ENCODE results near the gene DISC1. TPM values are rescaled to one million over a fixed set of nuclear protein-coding genes. Genes with fewer than 3 reads are reported as not detected.
"Not testable (repeated sequence)": the region's sequence is repeated elsewhere in the genome, so short reads cannot be mapped to it uniquely, and the experiment has no call there.

DISC1 gene
- total RNA-seq, 1 donor from 2014 or later = 5.5 TPM

DNA sequence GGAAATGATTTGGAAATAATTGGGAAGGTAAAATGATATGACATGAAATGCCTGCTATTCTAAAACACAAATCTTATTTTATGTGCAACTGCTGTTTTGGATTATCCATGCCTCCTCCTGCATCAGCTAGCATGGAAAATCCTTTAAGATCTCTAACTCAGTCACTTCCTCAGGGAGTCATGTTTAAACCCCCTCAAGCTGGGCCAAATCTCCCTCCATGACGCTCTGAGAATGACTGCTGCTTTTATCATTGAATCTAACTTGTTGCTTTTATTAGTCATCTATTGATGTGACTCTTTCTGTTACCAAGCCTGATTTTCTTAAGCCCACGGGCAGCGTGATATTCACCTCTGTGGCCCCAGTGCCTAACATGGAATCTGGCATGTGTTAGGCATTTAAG lies 324.8 kb downstream of the DISC1 start:
- no peak for DNase-seq (ENCODE audit: low spot score)
- intact Hi-C loops (cut with DNase I) = no loop called here

DNA sequence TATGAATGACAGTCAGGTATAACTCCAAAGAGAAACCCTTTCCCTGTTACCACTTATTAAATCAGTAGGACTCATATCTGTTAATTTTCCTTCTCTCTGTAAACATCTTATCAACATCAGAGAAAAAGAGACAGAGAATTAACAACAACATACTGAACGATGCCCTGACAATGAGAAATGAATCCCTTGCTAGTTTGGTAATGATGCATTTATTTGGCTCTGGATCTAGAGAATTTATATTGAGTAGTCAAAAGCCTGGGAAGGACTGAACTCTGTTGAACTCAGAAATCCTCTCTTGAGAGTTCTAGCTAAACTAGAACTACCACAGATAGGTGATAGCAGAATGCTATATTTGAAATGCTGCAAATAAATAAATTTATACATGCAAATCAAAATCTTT lies 325.6 kb downstream of the DISC1 start:
- no peak for DNase-seq (ENCODE audit: low spot score)
- intact Hi-C loops (cut with DNase I) = no loop called here

DNA sequence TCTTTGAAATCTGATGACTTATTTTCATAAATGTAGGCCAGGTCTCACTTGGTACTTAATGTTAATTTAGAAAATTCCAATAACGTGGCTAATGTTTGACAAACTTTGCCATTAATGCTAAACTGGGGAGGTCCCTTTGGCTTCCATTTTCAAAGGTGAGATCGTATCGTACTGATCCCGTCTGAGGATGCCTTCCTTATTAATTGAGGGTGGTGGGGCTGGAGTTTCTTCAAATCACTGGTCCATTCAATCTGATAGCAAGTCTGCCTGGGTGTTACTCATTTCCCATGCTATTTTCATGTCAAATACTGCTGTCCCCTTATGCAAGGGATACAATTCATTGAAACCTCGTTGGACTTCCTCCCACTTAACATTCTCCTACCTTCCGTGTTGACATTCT lies 327.1 kb downstream of the DISC1 start:
- intact Hi-C loops (cut with DNase I) = no loop called here
- no peak for DNase-seq (ENCODE audit: low spot score)

- no peak for DNase-seq (ENCODE audit: low spot score)
Measured at GRCh38 chr1:231954751-231955150, 328.2 kb downstream of the DISC1 start.

GRCh38 chr1:231957359-231957758 lies 330.8 kb downstream of the DISC1 start:
- intact Hi-C loops (cut with DNase I) = no loop called here
- DNase-seq (ENCODE audit: low spot score) = no peak

More at GRCh38 chr1:231954751-231955150, 328.2 kb downstream of the DISC1 start:
- intact Hi-C loops (cut with DNase I) = no loop called here

DNA sequence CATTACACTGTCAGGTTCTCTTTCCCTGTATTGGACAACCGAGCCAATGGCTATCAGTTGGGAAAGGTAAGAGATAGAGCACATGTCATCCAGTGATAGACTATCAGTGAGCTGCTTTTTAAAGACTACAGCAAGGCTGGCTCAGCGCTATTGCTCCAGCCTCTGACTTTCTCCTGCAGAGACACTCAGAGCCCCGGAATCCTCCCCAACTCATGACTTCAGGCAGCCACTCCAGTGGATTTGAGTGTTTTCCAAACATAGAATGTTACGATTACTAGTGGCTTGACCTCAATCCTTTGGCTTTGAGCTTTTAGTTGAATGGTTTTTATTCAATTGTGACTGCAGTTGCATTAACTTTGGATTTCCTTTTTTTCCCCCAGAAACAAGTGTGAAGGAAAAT lies 331.9 kb downstream of the DISC1 start:
- no peak for DNase-seq (ENCODE audit: low spot score)

DNA sequence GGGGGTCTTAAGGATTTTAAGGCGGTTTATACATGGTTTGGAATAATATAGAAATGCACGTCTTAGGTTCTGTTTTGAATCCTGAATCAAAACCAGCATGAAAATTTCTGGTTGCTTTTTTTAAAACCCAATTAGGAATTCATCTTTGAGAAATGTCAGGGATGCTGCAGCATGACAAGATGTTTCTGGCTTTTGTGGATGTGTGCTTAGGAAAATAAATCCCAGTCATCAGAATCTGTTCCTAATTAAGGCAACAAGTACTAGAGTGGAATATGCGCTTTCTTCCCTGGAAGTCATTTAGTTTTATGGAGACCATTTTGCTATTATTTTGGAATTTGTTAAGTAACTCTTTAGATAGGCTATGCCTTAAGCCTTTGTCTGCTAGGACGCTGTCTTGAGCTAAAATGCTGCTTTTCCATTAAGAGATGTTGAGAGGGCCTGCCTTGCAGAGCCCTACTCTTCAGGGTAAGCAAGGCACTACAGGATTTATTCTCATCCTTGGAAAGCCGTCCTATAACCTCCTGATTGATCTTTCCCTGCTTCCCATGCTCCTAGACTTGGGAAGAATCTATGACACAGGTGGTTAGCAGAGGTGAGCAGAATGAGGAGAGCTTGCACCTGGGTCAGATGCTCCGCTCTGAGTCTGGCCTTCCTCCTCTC lies 332.8 kb downstream of the DISC1 start:
- DNase-seq (ENCODE audit: low spot score) = no peak
- intact Hi-C loops (cut with DNase I) = no loop called here

More for the DNA sequence above, 331.9 kb downstream of the DISC1 start:
- intact Hi-C loops (cut with DNase I) = no loop called here

DNA sequence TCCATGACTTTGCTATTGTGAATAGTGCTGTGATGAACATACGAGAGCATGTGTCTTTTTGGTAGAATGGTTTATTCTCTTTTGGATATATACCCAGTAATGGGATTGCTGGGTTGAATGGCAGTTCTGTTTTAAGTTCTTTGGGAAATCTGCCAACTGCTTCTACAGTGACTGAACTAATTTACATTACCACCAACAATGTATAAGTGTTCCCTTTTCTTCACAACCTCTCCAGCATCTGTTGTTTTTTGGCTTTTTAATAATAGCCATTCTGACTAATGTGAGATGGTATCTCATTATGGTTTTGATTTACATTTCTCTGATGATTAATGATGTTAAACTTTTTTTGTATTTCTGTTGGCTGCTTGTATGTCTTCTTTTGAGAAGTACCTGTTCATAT lies 335.2 kb downstream of the DISC1 start:
- intact Hi-C loops (cut with DNase I); DNase-seq (ENCODE audit: low spot score): not testable (repeated sequence)

- DNase-seq (ENCODE audit: low spot score) = no peak
- intact Hi-C loops (cut with DNase I) = no loop called here
Measured at GRCh38 chr1:231962636-231963035, 336.0 kb downstream of the DISC1 start.

GRCh38 chr1:231964241-231964640 lies 337.7 kb downstream of the DISC1 start:
- no peak for DNase-seq (ENCODE audit: low spot score)
- intact Hi-C loops (cut with DNase I) = no loop called here

- no peak for DNase-seq (ENCODE audit: low spot score)
- intact Hi-C loops (cut with DNase I) = no loop called here
Measured at GRCh38 chr1:231964961-231965360, 338.4 kb downstream of the DISC1 start.

- no peak for DNase-seq (ENCODE audit: low spot score)
- intact Hi-C loops (cut with DNase I) = no loop called here
Measured at GRCh38 chr1:231965615-231966014, 339.0 kb downstream of the DISC1 start.

DNA sequence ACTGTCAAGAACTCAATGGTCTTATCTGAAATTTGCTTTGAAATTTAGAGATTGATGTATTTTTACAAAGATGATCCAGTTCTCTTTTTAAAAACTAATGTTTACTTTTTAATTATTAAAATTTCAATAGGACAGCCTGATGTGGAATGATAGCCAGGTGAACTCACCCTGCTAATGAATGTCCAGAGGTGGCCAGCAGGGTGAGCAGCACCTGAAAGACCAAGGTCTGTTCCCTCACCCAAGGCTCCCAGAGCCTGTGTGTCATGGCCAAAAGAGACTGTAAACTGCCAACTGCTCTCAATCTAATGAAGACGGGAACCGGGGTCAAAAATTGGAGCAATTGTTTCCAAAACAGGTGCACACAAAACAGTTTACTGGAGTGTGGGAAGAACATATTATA lies 340.4 kb downstream of the DISC1 start:
- intact Hi-C loops (cut with DNase I) = no loop called here
- no peak for DNase-seq (ENCODE audit: low spot score)

GRCh38 chr1:231969076-231969475 lies 342.5 kb downstream of the DISC1 start:
- intact Hi-C loops (cut with DNase I) = no loop called here
- DNase-seq (ENCODE audit: low spot score) = no peak

GRCh38 chr1:231969761-231970160 lies 343.2 kb downstream of the DISC1 start:
- intact Hi-C loops (cut with DNase I); DNase-seq (ENCODE audit: low spot score): not testable (repeated sequence)

DNA sequence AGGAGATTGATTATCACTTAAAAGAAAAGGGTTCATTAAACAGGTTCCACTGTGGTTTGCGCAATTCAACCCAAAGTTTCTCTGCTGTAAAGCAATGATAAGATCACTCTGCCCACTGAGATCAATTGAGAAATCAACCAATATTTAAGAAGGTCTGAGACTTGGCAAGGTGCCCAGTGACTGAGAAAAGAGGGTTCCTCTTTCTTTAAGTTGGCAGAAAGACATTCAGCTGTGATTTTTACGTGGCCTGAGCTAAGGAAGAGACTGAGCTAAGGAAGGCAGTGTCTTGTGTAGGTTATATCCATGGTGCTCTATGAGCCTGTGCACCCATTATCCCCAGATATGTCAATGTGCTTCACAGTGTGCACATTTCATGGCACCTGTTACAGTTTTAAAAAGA lies 344.1 kb downstream of the DISC1 start:
- intact Hi-C loops (cut with DNase I) = no loop called here

GRCh38 chr1:231971397-231972110 lies 345.0 kb downstream of the DISC1 start:
- DNase-seq (ENCODE audit: low spot score) = no peak
- intact Hi-C loops (cut with DNase I) = no loop called here

More for the DNA sequence above, 344.1 kb downstream of the DISC1 start:
- DNase-seq (ENCODE audit: low spot score) = no peak

DNA sequence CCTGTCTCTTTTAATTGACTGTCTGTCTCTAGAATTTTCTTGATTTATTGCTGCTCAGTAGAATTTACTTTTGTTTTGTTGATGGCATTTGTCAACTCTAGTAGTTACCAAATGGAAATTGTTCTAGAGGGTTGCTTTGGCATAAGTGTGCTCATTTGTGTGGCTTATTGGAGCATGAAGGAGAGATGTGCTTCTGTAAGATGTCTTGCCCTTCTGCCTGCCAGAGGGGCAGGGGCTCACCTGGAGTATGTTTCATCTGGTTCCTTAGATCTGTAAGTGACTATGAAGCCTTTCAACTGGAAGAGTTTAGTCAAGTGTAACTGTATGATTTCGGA lies 345.5 kb downstream of the DISC1 start:
- intact Hi-C loops (cut with DNase I) = no loop called here

DNA sequence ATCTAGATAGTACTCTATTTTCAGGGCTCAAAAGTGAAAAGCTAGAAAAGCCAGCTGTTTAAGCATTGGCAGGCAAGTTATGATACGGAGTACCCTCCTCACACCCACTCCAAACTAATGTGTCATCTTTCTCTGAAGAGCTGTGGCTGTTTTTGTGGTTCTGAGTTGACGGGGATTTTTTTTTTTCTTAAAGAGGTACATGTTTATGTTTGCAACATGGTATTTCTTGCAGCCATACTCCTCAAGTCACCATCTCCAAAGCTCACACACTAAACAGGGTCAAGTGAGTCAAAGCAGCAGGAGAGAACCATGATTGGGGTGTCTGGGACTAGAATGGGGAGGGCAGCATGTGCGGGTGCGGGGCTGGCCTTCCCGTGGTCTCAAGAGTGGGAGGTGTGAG lies 347.2 kb downstream of the DISC1 start:
- DNase-seq (ENCODE audit: low spot score) = no peak
- intact Hi-C loops (cut with DNase I) = no loop called here

More for the DNA sequence above, 345.5 kb downstream of the DISC1 start:
- DNase-seq (ENCODE audit: low spot score) = no peak

DNA sequence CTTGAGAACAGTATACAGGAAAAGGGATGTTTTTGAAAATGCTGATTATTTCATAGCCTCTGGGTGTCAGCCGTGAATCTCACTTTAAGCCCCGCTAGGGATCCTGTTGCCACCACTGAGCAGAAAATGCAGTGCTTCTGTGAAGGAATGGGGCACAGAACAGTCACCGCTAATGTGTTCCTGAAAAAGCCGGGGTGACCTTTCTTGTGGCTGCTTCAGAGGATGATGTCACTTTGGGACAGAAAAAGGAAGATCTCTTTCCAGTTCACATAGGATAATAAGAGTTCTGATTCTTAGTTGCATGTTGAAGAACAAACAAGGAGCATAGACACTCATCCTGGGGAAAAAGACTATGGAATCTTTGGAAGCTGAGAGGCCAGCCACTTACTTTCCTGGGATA lies 349.6 kb downstream of the DISC1 start:
- no peak for DNase-seq (ENCODE audit: low spot score)
- intact Hi-C loops (cut with DNase I) = no loop called here

DNA sequence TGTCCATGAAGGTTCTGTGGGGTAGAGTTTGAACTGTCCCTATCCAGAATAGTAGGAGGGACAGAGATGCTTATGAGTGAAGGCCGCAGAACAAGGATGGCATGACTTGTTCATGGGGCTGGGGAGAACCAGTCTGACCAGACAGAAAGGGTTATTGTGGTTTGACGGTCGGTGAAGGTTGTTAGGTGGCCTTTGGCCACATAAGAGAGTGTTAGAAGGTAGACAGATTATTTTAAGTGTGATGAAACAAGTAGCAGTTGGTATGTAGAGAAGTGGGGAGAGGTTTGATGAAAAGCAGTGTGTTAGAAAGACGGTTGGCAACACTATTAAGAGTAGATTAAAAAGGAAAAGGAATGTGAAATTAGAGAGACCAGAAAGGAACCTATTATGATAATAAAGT lies 355.1 kb downstream of the DISC1 start:
- no peak for DNase-seq (ENCODE audit: low spot score)
- intact Hi-C loops (cut with DNase I) = no loop called here
